ENCODE results near the gene ERC2.

ERC2 gene

DNA sequence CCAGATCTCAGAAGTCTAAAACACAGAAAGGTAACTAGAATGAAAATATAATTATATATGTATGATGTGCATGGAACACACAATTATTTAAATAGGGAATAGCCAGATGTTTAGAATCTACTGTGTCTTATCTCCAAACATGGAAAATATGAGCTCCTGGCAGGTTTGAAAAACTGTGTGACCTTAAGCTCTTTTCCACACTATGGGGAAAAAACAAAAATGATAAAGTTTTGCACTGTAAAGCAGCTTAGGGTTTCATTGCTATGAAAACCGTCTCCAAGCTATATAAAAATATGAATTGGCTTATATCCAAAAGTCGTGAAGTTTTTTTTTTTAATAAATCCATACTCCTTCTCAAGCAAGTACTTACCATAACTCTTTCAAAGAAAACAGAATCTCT lies 159.8 kb downstream of the ERC2 start:
- no peak for TF ChIP-seq EZH2 (IDR thresholded peaks at IDR 0.05; ENCODE audit: borderline replicate concordance, low read length)
- TF ChIP-seq, protein P1, sequence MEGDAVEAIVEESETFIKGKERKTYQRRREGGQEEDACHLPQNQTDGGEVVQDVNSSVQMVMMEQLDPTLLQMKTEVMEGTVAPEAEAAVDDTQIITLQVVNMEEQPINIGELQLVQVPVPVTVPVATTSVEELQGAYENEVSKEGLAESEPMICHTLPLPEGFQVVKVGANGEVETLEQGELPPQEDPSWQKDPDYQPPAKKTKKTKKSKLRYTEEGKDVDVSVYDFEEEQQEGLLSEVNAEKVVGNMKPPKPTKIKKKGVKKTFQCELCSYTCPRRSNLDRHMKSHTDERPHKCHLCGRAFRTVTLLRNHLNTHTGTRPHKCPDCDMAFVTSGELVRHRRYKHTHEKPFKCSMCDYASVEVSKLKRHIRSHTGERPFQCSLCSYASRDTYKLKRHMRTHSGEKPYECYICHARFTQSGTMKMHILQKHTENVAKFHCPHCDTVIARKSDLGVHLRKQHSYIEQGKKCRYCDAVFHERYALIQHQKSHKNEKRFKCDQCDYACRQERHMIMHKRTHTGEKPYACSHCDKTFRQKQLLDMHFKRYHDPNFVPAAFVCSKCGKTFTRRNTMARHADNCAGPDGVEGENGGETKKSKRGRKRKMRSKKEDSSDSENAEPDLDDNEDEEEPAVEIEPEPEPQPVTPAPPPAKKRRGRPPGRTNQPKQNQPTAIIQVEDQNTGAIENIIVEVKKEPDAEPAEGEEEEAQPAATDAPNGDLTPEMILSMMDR (IDR thresholded peaks at IDR 0.05; ENCODE audit: low read length), result no peak
- Histone ChIP-seq H2AFZ (ENCODE audit: low read length) (no peak overlapping the region), H3K27ac (ENCODE audit: low read depth, low read length, poor library complexity, severe bottlenecking) (peak overlapping the region; percentile 64), H3K36me3 (ENCODE audit: insufficient read depth, low read length) (no peaks in the 10 kb centered on the region), H3K9ac (ENCODE audit: low read length) (no peak overlapping the region), H3K9me3 (ENCODE audit: low read length) (no peaks in the 10 kb centered on the region), H3K4me1 (ENCODE audit: insufficient read depth, low read length, severe bottlenecking) (peaks cover 50% of the 10 kb centered on the region), H4K20me1 (ENCODE audit: insufficient read depth, low read length) (no peaks in the 10 kb centered on the region), H3K27me3 (ENCODE audit: insufficient read depth, low read length) (no peaks in the 10 kb centered on the region), H3K79me2 (ENCODE audit: insufficient read depth, low read length) (no peaks in the 10 kb centered on the region), H3K4me3 (ENCODE audit: low read depth, low read length, poor library complexity, severe bottlenecking) (no peak overlapping the region), H3F3A (ENCODE audit: insufficient read depth, low read length) (no peaks in the 10 kb centered on the region), H3K9me2 (ENCODE audit: low read depth, low read length) (no peaks in the 10 kb centered on the region), H3K4me2 (ENCODE audit: low read length) (no peak overlapping the region)

DNA sequence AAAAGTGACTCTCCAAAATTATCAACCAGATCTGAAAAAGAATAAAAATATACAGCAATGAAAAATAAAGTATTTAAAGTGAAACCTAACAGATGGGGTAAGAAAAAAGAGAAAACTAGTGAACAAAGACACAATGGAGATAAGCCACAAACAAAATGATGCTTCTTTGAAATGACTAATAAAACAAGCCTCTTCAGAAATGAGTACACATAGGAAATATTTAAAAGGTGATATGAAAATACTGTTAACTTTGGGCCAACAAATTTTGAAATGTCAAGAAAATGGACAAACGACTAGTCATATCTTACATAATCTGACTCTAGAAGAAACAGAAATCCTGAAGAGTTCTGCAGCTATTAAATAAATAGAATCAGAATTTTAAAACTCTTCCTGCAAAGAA lies 164.2 kb downstream of the ERC2 start:
- H3K79me2 ChIP-seq (ENCODE audit: insufficient read depth, low read length), result no peaks in the 10 kb centered on the region
- H3K27me3 ChIP-seq (ENCODE audit: insufficient read depth, low read length), result no peaks in the 10 kb centered on the region
- H4K20me1 ChIP-seq (ENCODE audit: insufficient read depth, low read length), result no peaks in the 10 kb centered on the region
- no peak overlapping the region for H2AFZ ChIP-seq (ENCODE audit: low read length)
- peaks cover 43% of the 10 kb centered on the region for H3K4me1 ChIP-seq (ENCODE audit: insufficient read depth, low read length, severe bottlenecking)
- no peaks in the 10 kb centered on the region for H3K9me3 ChIP-seq (ENCODE audit: low read length)
- H3K36me3 ChIP-seq (ENCODE audit: insufficient read depth, low read length), result no peaks in the 10 kb centered on the region
- H3K9ac ChIP-seq (ENCODE audit: low read length), result no peak overlapping the region
- TF ChIP-seq EZH2 (IDR thresholded peaks at IDR 0.05; ENCODE audit: borderline replicate concordance, low read length), result no peak
- TF ChIP-seq, protein P1 (IDR thresholded peaks at IDR 0.05; ENCODE audit: low read length), result no peak
- no peak overlapping the region for H3K4me3 ChIP-seq (ENCODE audit: low read depth, low read length, poor library complexity, severe bottlenecking)
- no peaks in the 10 kb centered on the region for H3K9me2 ChIP-seq (ENCODE audit: low read depth, low read length)
- H3K27ac ChIP-seq (ENCODE audit: low read depth, low read length, poor library complexity, severe bottlenecking), result no peak overlapping the region
- no peaks in the 10 kb centered on the region for H3F3A ChIP-seq (ENCODE audit: insufficient read depth, low read length)
- H3K4me2 ChIP-seq (ENCODE audit: low read length), result no peak overlapping the region

DNA sequence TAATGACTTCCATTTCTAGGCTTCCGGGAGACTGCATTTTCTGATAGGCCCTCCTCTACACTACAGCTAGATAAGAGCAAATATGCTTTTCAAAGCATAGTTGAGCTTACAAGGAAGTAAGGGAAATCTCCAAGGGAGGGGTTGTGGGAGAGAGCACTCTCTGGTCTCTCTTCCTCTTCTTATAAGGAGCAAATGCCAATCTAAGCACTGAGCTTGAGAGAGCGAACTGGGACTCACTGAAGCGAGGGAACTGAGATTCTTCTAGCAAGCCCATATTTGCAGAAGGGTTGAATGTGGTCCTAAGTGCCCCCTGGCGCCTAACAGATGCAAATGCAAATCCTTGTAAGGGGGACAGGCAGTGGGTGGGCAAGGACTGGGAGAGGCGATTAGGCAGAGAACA lies 164.8 kb downstream of the ERC2 start:
- Histone ChIP-seq H3K79me2 (ENCODE audit: insufficient read depth, low read length) (no peaks in the 10 kb centered on the region), H3F3A (ENCODE audit: insufficient read depth, low read length) (no peaks in the 10 kb centered on the region), H3K9me3 (ENCODE audit: low read length) (no peaks in the 10 kb centered on the region), H3K27me3 (ENCODE audit: insufficient read depth, low read length) (no peaks in the 10 kb centered on the region), H3K9ac (ENCODE audit: low read length) (no peak overlapping the region), H3K36me3 (ENCODE audit: insufficient read depth, low read length) (no peaks in the 10 kb centered on the region), H3K9me2 (ENCODE audit: low read depth, low read length) (no peaks in the 10 kb centered on the region), H3K4me3 (ENCODE audit: low read depth, low read length, poor library complexity, severe bottlenecking) (no peak overlapping the region), H3K27ac (ENCODE audit: low read depth, low read length, poor library complexity, severe bottlenecking) (peak overlapping the region; percentile 23), H3K4me2 (ENCODE audit: low read length) (no peak overlapping the region), H3K4me1 (ENCODE audit: insufficient read depth, low read length, severe bottlenecking) (peaks cover 37% of the 10 kb centered on the region), H2AFZ (ENCODE audit: low read length) (no peak overlapping the region), H4K20me1 (ENCODE audit: insufficient read depth, low read length) (no peaks in the 10 kb centered on the region)
- TF ChIP-seq, protein P1 (IDR thresholded peaks at IDR 0.05; ENCODE audit: low read length), result peak; percentile 71
- no peak for TF ChIP-seq EZH2 (IDR thresholded peaks at IDR 0.05; ENCODE audit: borderline replicate concordance, low read length)
